DMS79 (cell line): ENCODE data around the gene ASPSCR1.

ENCODE experiments used
- DNase-seq: peaks from one replicate; lab custom pipeline; 2025; lab: John Stamatoyannopoulos, UW

The ASPSCR1 gene

DNA sequence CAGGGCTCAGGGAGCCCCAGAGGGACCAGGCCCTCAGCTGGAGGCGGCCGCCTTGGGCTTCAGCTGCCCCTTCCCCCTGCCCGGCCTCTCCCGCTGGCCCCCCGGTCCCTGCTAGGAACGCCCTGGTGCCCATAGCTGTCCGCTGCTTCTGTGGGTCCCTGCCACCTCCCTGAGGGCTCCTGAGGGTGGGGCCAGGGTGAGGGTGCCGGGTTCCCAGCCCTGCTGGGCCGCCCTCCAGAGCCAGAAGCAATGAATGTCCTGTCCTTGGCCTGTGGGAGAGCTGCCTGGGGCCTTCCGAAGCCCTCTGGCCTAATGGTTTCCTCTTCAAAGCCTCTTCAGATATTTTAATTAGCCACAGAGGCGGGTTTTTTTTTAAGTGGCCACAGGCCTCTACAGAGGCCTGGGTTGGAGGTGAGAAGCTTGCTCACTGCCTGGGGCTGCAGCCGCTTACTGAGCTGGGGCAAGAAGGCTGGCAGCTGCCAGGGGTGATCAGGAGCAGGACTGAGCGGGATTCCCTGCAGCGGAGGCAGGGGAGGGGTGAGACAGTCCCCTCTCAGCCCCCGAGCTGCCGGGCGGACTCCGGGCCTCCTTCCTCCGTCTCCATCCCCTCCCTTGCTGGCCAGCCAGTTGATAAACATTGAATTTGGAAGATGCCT lies 35.3 kb downstream of the ASPSCR1 start:
- DNase-seq = peak; percentile 76

GRCh38 chr17:82013341-82013740 lies 35.9 kb downstream of the ASPSCR1 start:
- DNase-seq = no peak

- no peak for DNase-seq
Measured at GRCh38 chr17:82013772-82014321, 36.4 kb downstream of the ASPSCR1 start.

- no peak for DNase-seq
Measured at GRCh38 chr17:82014432-82014831, 37.0 kb downstream of the ASPSCR1 start.

- DNase-seq = no peak
Measured at GRCh38 chr17:82014971-82015310, 37.5 kb downstream of the ASPSCR1 start.

DNA sequence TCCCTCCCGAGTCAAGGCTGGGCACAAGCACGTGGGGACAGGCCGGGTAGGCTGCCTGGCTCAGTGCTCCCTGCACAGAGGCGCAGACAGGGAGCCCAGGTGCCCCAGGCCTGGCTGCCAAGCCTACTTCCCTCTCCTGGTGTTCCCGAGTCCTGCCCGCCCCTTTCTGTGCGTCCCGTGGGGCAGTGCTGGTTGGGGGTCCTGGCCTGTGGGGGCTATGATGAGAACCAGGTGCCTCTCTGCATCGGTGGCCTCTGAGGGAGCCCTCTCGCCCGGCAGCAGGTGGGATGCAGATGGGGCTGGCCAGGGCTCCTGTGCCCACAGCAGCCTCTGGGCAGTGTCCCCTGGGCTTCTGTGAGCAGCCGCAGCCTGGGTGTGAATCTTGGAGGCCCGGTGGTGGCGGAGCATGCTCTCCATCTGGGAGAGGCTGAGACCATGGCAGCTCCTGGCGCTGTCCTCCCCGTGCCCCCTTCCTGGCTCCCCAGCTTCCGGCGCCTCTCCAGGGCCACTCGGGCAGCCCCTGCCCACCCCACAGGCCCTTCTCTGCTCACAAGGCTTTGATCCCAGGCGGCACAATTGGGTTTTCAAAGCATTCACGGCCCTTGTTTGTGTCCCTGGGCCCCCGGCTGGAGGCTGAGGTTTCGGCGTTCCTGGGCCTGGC lies 38.0 kb downstream of the ASPSCR1 start:
- DNase-seq = no peak

GRCh38 chr17:82016061-82016874 lies 38.8 kb downstream of the ASPSCR1 start:
- no peak for DNase-seq

GRCh38 chr17:82016875-82017459 lies 39.5 kb downstream of the ASPSCR1 start:
- no peak for DNase-seq

DNA sequence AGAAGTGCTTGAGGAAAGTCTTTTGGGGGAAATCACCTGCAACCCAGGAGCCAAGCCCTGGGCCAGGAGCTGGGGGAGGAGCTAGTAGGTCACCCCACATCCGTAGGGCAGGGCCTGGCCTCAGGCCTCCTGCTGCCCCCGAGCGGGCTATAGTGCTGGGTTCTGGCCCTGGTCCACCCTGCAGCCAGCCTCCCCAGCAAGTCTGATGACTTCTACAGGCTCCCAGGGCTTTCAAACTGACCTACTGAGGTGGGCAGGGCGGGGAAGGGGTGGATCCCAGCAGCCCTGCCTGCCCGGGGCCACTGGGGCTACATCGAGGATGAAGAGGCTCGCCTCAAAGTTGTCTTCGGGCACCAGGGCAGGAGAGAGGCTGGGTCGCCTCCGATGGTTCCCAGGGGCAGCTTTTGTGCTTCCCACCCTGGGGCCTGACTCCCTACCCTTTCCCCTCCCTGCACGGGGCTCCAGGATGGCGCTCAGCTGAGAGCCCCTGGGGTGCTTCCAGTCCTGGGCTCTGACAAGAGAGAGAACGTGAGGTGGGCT lies 40.3 kb downstream of the ASPSCR1 start:
- DNase-seq = no peak

DNA sequence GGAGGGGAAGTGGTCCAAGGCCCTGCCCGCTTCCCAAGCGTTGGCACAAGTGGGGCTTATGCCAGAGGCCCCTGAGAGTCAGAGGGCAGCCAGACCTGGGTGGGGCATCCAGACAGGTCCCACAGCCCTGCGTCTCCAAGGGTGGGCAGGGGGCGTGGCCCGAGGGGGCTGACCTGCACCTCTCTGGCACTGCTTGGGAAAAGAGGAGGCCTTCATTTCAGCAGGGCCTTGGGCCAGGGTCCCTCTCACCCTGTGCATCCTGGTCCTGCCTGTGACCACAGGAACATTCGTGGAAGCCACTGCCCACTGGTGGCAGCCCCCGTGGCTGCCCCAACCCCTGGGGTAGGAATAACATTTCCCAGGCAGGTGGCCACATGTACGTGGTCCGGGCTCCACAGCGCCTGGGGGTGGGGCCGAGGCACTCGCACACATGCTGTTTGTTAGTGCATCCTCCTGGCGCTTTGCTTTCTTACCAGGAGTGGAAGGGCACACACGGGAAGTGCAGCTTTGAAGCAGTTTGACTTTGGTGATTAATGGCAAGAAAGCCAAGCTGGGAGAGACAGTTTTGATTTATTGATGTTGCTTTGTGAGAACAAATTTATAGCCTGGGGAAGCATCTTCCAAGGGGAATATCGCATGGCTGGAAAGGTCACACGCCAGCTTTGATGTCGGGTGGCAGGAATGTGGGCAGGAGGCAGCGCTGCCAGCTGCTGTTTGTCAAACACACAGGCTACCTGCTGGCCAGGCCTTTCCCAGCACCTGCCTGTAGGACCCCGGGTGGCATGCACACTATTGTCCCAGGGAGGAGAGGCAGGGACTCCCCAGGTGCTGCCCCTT lies 40.9 kb downstream of the ASPSCR1 start:
- DNase-seq = no peak

- DNase-seq = no peak
Measured at GRCh38 chr17:82018989-82019689, 41.7 kb downstream of the ASPSCR1 start.

DNA sequence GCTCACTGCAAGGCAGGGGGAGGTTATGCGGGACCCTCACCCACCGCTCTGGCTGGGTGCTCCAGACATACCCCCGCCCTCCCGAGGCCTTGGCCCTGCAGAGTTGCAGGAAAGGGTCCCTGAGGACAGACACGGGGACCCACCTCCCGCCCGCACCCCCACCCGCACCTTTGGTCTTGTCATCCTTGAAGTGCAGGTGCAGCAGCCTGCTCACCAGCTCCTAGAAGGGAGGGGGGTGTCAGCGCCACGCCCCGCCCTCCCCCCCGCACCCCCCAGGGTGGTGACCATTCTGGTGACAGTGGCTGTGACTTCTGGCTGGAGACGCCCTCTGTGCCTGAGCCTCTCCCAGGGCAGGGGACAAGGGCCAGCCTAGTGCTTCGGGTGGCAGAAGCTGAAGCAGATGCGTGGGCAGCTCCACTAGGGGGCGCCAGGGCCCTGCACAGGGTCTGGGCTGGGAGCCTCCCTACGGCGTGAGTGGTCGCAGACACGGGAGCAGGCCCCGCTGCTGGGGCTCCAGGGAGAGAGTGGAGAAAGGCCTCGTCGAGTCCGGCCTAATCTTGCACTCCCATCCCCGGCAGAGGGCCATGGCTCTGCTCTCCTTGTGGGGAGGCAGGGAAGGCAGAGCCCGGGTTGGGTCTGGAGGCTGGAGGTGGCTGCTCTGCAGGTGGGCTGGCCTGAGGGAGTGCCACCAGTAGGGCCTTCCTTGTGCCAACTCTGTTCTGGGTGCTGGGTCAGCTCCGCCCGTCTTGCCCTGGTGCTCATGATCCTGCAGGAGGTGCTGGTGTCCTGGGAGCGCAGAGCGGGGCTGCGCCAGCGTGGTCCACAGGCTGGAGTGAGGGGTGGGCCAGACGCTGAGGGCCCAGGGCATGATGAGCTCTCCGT lies 42.5 kb downstream of the ASPSCR1 start:
- no peak for DNase-seq

- DNase-seq = no peak
Measured at GRCh38 chr17:82020572-82021106, 43.2 kb downstream of the ASPSCR1 start.

GRCh38 chr17:82021107-82021899 lies 43.9 kb downstream of the ASPSCR1 start:
- no peak for DNase-seq

DNA sequence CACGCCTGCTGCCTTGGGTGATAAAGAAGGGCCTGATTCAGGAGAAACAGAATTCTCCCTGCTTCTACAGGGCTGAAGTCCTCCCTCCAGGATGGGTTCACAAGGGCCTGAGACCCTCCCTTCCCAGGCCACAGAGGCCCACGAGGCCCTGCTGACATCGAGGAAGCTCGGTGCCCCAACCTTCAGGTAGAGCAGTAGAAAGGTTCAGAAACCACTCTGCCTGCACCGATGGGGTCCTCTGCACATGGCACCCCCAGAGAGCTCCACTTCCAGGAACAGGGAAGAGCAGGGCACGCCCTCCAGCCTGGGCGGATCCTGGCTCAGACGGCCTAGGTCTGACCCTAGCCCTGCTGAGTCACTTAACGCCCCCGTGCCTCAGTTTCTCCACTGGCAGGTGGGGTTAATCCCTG lies 44.5 kb downstream of the ASPSCR1 start:
- no peak for DNase-seq

DNA sequence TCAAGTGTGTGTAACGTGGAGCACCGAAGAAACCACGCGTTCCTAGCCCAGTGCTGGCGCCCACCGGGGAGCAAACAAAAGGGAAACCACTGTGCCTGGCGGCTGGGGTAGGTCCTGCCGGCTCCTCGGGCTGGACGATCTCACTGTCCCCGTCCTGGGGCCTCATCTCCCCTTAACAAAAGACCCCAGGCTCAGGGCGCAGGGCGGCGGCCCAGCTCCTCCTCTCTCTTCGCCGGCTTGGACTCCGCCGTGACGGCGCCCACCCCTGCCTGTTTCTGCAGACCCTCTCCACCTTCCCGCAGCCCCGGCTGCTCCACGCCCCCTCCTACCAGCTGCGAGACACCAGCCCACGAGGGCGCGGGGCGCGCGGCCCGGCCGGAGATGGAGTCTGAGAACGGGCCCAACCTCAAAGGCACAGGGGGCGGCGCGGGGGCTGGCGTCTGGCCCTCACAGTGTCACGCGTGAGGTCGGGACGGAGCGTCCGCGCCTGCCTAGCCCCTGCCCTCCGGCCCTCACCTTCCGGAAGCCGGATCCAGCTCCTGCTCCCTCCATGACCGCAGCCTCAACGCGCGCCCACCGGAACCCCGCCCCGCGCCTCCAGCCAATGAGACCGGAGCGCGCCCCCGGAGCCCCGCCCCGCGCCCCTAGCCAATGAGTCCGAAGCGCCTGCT lies 45.0 kb downstream of the ASPSCR1 start, which contains the start of gene CENPX:
Gene CENPX, minus strand, starts transcription at position 569 of the 671 bp plus-strand sequence. Its CDS starts 17 bp downstream, at position 552.
- no peak for DNase-seq

DNA sequence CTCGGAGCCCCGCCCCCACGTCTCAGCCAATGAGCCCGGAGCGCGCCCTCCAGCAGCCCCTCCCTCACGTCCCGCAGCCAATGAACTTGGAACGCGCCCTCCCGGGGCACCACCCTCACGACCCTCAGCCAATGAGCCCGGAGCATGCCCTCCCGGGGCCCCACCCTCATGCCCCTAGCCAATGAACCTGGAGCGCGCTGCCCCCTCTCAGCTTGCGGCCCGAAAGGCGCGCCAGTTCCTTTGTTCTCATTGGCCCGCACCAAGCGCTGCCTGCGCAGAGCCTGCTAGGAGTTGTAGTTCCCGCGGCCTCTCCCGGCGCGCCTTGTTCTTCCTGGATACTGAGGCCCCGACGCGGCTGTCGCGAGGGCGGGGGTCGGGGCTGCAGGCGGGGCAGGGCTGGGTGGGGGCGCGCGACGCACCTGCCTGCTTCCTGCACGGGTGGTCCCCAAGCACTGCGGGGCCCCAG lies 45.6 kb downstream of the ASPSCR1 start, which contains the start of gene LRRC45:
Gene LRRC45, plus strand, starts transcription at position 325 of the 466 bp plus-strand sequence. CDS start 339 bp downstream, outside the sequence.
- peak; percentile 91 for DNase-seq
